22Rv1 (cell line): ENCODE measurements around the gene TOMM20.
"Not testable (repeated sequence)": the region's sequence is repeated elsewhere in the genome, so short reads cannot be mapped to it uniquely, and the experiment has no call there.

ENCODE experiments used
- CTCF ChIP-seq: fragments of 450-650 bp; IDR thresholded peaks from 2 replicates; pipeline ENCODE4 v1.5.1; 2017; ENCODE audit warnings: mild to moderate bottlenecking
- ZFX ChIP-seq: fragments of 450-650 bp; IDR thresholded peaks from 2 replicates; pipeline ENCODE4 v1.6.1; 2017; ENCODE audit warnings: antibody characterized with exemption, borderline replicate concordance

GRCh38 chr1:235080788-235081187, 47.8 kb downstream of the TOMM20 start:
- not testable (repeated sequence) for TF ChIP-seq CTCF, ZFX
